ENCODE measurements around the gene MEIS3. TPM values are rescaled to one million over a fixed set of nuclear protein-coding genes. Genes with fewer than 3 reads are reported as not detected.

MEIS3 gene
- total RNA-seq, 1 experiment from 2014 or later, result 1.9 TPM

DNA sequence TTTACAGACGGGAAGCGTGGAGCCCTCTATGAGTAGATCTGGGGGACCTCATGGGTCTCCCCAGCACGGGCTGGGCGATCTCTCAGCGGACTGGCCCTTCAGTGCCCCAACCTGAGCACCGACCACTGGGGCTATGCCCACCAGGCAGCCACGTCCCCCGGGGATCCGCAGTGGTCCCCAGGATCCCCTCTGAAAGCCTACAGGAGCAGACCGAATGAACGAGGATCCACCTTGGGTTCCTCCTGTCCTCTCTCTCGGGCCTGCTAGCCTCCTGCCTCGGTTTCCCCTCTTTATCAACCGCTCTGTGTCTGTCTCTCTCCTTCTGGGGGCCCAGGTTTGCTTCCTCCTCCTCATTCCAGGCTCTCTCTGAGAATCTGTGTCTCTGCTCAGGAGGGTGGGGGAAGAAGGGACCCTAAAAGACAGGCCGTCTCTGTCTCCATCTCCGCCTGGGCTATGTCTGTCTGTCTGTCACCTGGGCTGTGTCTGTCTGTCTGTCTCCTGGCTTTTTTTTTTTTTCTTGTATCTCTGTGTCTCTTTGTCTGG, 2.0 kb upstream of the MEIS3 start:
- no peaks in the 10 kb centered on the region for H3K9me3 ChIP-seq (ENCODE audit: insufficient read depth, low read depth)
- ChIA-PET CTCF (no interaction called here), POLR2A (ENCODE audit: unreplicated experiment) (no interaction called here)
- no peaks in the 10 kb centered on the region for H3K79me2 ChIP-seq (ENCODE audit: low read depth)
- H3K27ac ChIP-seq, result no peak overlapping the region
- BruUV-seq (replicated peaks), result no TSS peak
- H3K4me1 ChIP-seq (replicated peaks; ENCODE audit: insufficient read depth), result no peaks in the 10 kb centered on the region
- no peak overlapping the region for H3K4me3 ChIP-seq
- H3K9me2 ChIP-seq (ENCODE audit: insufficient read depth), result no peaks in the 10 kb centered on the region
- H3F3A ChIP-seq (ENCODE audit: insufficient read depth, low read depth), result peaks cover 11% of the 10 kb centered on the region
- H3K36me3 ChIP-seq (ENCODE audit: low read depth), result no peaks in the 10 kb centered on the region
- no peaks in the 10 kb centered on the region for H4K20me1 ChIP-seq (ENCODE audit: insufficient read depth)
- TF ChIP-seq EZH2 (IDR thresholded peaks at IDR 0.05; ENCODE audit: low read depth), result no peak
- TF ChIP-seq, protein P1, sequence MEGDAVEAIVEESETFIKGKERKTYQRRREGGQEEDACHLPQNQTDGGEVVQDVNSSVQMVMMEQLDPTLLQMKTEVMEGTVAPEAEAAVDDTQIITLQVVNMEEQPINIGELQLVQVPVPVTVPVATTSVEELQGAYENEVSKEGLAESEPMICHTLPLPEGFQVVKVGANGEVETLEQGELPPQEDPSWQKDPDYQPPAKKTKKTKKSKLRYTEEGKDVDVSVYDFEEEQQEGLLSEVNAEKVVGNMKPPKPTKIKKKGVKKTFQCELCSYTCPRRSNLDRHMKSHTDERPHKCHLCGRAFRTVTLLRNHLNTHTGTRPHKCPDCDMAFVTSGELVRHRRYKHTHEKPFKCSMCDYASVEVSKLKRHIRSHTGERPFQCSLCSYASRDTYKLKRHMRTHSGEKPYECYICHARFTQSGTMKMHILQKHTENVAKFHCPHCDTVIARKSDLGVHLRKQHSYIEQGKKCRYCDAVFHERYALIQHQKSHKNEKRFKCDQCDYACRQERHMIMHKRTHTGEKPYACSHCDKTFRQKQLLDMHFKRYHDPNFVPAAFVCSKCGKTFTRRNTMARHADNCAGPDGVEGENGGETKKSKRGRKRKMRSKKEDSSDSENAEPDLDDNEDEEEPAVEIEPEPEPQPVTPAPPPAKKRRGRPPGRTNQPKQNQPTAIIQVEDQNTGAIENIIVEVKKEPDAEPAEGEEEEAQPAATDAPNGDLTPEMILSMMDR (conservative IDR thresholded peaks at IDR 0.05), result no peak
- intact Hi-C loops (cut with micrococcal nuclease; ENCODE audit: unreplicated experiment), result loop anchor here (2.0 to 10.0 kb wide), 2 partner anchors 269 to 407 kb away; partner anchors contain the start of gene NPAS1
- no peak for DNase-seq
- H3K27me3 ChIP-seq (ENCODE audit: insufficient read depth, low read depth), result peaks cover 84% of the 10 kb centered on the region
- no peak overlapping the region for H3K4me2 ChIP-seq
- no peak overlapping the region for H2AFZ ChIP-seq

DNA sequence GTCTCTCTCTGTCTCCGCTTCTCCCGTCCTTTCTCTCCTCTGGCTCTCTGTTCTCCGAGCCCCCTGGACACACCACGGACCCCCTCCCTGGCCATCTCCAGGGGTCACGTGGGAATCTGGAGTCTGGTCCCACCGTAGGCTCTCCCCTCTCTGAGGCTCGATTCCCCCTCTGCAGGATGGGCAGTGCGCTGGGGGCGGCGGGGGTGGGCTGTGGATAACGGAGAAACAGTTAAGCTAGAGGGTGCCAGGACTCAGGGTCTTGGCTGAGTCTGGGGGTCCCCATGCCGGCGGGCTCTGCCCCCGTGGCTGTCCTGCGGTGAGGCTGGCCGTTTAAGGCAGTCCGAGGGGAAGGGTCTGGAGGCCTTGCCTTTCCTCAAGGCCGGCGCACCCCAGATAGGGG, 462 bp upstream of the MEIS3 start:
- Histone ChIP-seq H3K4me3 (no peak overlapping the region), H3K27ac (no peak overlapping the region), H3K4me1 (replicated peaks; ENCODE audit: insufficient read depth) (no peaks in the 10 kb centered on the region), H3K9me3 (ENCODE audit: insufficient read depth, low read depth) (no peaks in the 10 kb centered on the region), H3K4me2 (no peak overlapping the region), H2AFZ (no peak overlapping the region), H4K20me1 (ENCODE audit: insufficient read depth) (no peaks in the 10 kb centered on the region), H3F3A (ENCODE audit: insufficient read depth, low read depth) (peaks cover 10% of the 10 kb centered on the region), H3K27me3 (ENCODE audit: insufficient read depth, low read depth) (peaks cover 92% of the 10 kb centered on the region), H3K9me2 (ENCODE audit: insufficient read depth) (no peaks in the 10 kb centered on the region), H3K36me3 (ENCODE audit: low read depth) (no peaks in the 10 kb centered on the region), H3K79me2 (ENCODE audit: low read depth) (no peaks in the 10 kb centered on the region)
- ChIA-PET CTCF (no interaction called here), POLR2A (ENCODE audit: unreplicated experiment) (no interaction called here)
- intact Hi-C loops (cut with micrococcal nuclease; ENCODE audit: unreplicated experiment), result loop anchor here (2.0 to 10.0 kb wide), 2 partner anchors 267 to 405 kb away; partner anchors contain the start of gene NPAS1
- no TSS peak for BruUV-seq (replicated peaks)
- no peak for TF ChIP-seq EZH2 (IDR thresholded peaks at IDR 0.05; ENCODE audit: low read depth)
- no peak for DNase-seq

DNA sequence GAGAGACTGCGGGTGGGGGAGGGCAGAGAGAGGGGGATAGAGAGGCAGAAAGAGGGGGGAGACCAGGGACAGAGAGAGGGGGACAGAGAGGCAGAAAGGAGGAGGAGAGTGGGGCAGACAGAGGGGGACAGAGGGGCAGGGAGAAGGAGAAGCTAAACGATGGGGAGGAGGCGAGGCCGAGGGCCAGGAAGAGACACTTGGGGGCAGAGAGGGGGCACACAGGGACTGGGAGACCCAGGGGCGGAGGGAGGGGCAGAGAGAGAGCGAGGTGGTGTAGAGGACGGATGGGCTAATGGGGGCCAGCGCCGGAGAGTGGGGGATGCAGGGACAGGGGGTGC, 666 bp downstream of the MEIS3 start:
- intact Hi-C loops (cut with micrococcal nuclease; ENCODE audit: unreplicated experiment), result no loop called here
- peaks cover 10% of the 10 kb centered on the region for H3F3A ChIP-seq (ENCODE audit: insufficient read depth, low read depth)
- ChIA-PET POLR2A (ENCODE audit: unreplicated experiment) (no interaction called here), CTCF (interaction anchor here (0.7 kb wide), 1 partner anchor 122 kb away, joined by 3 read pairs; no protein-coding TSS in a partner anchor)
- H3K4me2 ChIP-seq, result no peak overlapping the region
- H3K27me3 ChIP-seq (ENCODE audit: insufficient read depth, low read depth), result peaks cover 90% of the 10 kb centered on the region
- no peaks in the 10 kb centered on the region for H4K20me1 ChIP-seq (ENCODE audit: insufficient read depth)
- no peaks in the 10 kb centered on the region for H3K9me3 ChIP-seq (ENCODE audit: insufficient read depth, low read depth)
- H2AFZ ChIP-seq, result no peak overlapping the region
- DNase-seq, result no peak
- H3K27ac ChIP-seq, result no peak overlapping the region
- no peak for TF ChIP-seq EZH2 (IDR thresholded peaks at IDR 0.05; ENCODE audit: low read depth)
- TF ChIP-seq, protein P1 (conservative IDR thresholded peaks at IDR 0.05), result no peak
- H3K36me3 ChIP-seq (ENCODE audit: low read depth), result no peaks in the 10 kb centered on the region
- H3K9me2 ChIP-seq (ENCODE audit: insufficient read depth), result no peaks in the 10 kb centered on the region
- H3K79me2 ChIP-seq (ENCODE audit: low read depth), result no peaks in the 10 kb centered on the region
- H3K4me1 ChIP-seq (replicated peaks; ENCODE audit: insufficient read depth), result no peaks in the 10 kb centered on the region
- no peak overlapping the region for H3K4me3 ChIP-seq
- BruUV-seq (replicated peaks), result no TSS peak

Measured in PC-9 (cell line).